Activated CD4-positive, alpha-beta memory T cell treated with anti-CD3 and anti-CD28 coated beads for 36 hours (primary cell): ENCODE measurements around the gene CD6. TPM values are rescaled to one million over a fixed set of nuclear protein-coding genes. Genes with fewer than 3 reads are reported as not detected.

ENCODE experiments used
- CTCF ChIA-PET: fragments of 350-600 bp; sonication (Branson Sonifier 250); formaldehyde crosslinking; loops from one replicate; lab custom pipeline; 2021; ENCODE audit warnings: antibody characterized with exemption, inconsistent platforms; lab: Charles Lee
- POLR2A ChIA-PET: fragments of 350-600 bp; sonication (Branson Sonifier 250); formaldehyde crosslinking; loops from one replicate; lab custom pipeline; 2021; ENCODE audit warnings: antibody characterized with exemption; lab: Charles Lee
- DNase-seq: peaks from one replicate; pipeline ENCODE4 v3.0.0-alpha.2; 2020
- H3K27ac Mint-ChIP-seq: one replicate; pipeline ENCODE4 v1.8.0; 2021; ENCODE audit warnings: mixed read lengths
- H3K27me3 Mint-ChIP-seq: one replicate; pipeline ENCODE4 v1.8.0; 2021; ENCODE audit warnings: mixed read lengths
- H3K36me3 Mint-ChIP-seq: one replicate; pipeline ENCODE4 v1.8.0; 2021; ENCODE audit warnings: mixed read lengths
- H3K4me1 Mint-ChIP-seq: one replicate; pipeline ENCODE4 v1.8.0; 2021; ENCODE audit warnings: low read depth, mixed read lengths
- H3K4me3 Mint-ChIP-seq: one replicate; pipeline ENCODE4 v1.8.0; 2021; ENCODE audit warnings: mild to moderate bottlenecking, mixed read lengths
- H3K9me3 Mint-ChIP-seq: one replicate; pipeline ENCODE4 v1.8.0; 2021; ENCODE audit warnings: mixed read lengths
- intact Hi-C: fragments of 100-400 bp; cut with micrococcal nuclease; formaldehyde crosslinking; loops from one replicate; pipeline ENCODE4 v1.15.1; 2023
- total RNA-seq, 2 experiments: library from RNA; stranded (reverse); gene quantifications; one replicate each; pipeline ENCODE4 v1.2.3, GENCODE V29; 2021

CD6 gene
- total RNA-seq, 2 experiments from 2014 or later, result 271 to 279 TPM

- intact Hi-C loops, result no loop called here
- H3K9me3 Mint-ChIP-seq, result no peaks in the 10 kb centered on the region
- H3K27me3 Mint-ChIP-seq, result no peaks in the 10 kb centered on the region
- CTCF ChIA-PET, result no interaction called here
- no peak overlapping the region for H3K4me3 Mint-ChIP-seq
- DNase-seq, result no peak
- POLR2A ChIA-PET, result no interaction called here
- H3K4me1 Mint-ChIP-seq, result peaks cover 4% of the 10 kb centered on the region
- H3K36me3 Mint-ChIP-seq, result no peaks in the 10 kb centered on the region
- H3K27ac Mint-ChIP-seq, result no peak overlapping the region
Observed at GRCh38 chr11:60936467-60937143, 34.9 kb upstream of the CD6 start.

- Mint-ChIP-seq H3K27ac (no peak overlapping the region), H3K27me3 (no peaks in the 10 kb centered on the region), H3K4me3 (no peak overlapping the region), H3K36me3 (no peaks in the 10 kb centered on the region), H3K9me3 (no peaks in the 10 kb centered on the region), H3K4me1 (peaks cover 4% of the 10 kb centered on the region)
- intact Hi-C loops, result no loop called here
- CTCF ChIA-PET, result no interaction called here
- DNase-seq, result no peak
- POLR2A ChIA-PET, result no interaction called here
Observed at GRCh38 chr11:60937144-60937527, 34.3 kb upstream of the CD6 start.

GRCh38 chr11:60937811-60938210 is 33.7 kb upstream of the CD6 start:
- Mint-ChIP-seq H3K27me3 (no peaks in the 10 kb centered on the region), H3K4me3 (no peak overlapping the region), H3K36me3 (no peaks in the 10 kb centered on the region), H3K9me3 (no peaks in the 10 kb centered on the region), H3K4me1 (peaks cover 4% of the 10 kb centered on the region), H3K27ac (no peak overlapping the region)
- POLR2A ChIA-PET, result no interaction called here
- DNase-seq, result no peak
- intact Hi-C loops, result no loop called here
- CTCF ChIA-PET, result no interaction called here

- POLR2A ChIA-PET, result no interaction called here
- H3K36me3 Mint-ChIP-seq, result no peaks in the 10 kb centered on the region
- peaks cover 4% of the 10 kb centered on the region for H3K4me1 Mint-ChIP-seq
- no peak overlapping the region for H3K4me3 Mint-ChIP-seq
- no peak overlapping the region for H3K27ac Mint-ChIP-seq
- CTCF ChIA-PET, result no interaction called here
- intact Hi-C loops, result no loop called here
- H3K27me3 Mint-ChIP-seq, result no peaks in the 10 kb centered on the region
- H3K9me3 Mint-ChIP-seq, result no peaks in the 10 kb centered on the region
- no peak for DNase-seq
Observed at GRCh38 chr11:60938500-60938899, 33.0 kb upstream of the CD6 start.

DNA sequence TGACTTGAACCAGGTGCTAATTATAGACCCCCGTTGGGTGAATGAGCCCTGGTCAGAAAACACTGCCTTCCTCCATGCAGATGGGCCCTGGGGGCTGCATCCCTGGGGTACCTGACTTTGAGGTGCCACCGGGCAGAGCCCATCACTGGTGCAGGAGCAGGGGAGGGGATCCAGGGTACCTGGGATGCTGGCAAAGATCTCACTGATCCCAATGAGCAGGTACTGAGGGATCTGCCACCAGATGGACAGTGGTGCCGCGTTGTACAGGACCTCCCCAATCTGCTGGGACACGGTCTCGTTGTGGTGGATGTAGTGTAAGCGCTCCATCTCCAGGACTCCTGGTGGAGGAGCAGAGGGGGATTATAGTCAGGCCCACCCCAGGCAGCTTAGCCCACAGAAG is 32.2 kb upstream of the CD6 start:
- Mint-ChIP-seq H3K36me3 (no peaks in the 10 kb centered on the region), H3K27me3 (peaks cover 2% of the 10 kb centered on the region), H3K9me3 (no peaks in the 10 kb centered on the region), H3K4me3 (no peak overlapping the region), H3K27ac (no peak overlapping the region), H3K4me1 (peaks cover 4% of the 10 kb centered on the region)
- ChIA-PET CTCF (interaction anchor here (1.7 kb wide), 1 partner anchor 249 kb away, joined by 3 read pairs; no protein-coding TSS in a partner anchor), POLR2A (interaction anchor here (0.7 kb wide), 1 partner anchor 189 kb away, joined by 3 read pairs; no protein-coding TSS in a partner anchor)
- no peak for DNase-seq
- intact Hi-C loops, result no loop called here

DNA sequence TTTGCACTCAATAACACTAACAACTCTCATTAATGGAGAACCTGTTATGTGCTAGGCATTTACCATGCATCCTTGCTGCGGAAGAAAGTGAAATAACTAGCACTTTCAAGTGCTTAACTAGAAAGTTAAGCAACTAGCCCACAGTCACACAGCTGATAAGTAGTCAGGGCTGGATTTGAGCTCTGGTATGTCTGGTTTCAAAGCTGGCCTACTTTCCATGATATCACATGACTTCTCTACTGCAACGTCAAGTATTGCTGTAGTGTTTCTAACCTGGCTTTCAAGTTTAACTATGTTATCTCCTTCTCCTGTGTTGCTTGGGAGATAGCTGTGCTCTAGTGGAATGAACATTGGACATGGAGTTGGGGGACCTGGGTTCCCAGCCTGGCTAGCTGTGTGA is 31.6 kb upstream of the CD6 start:
- Mint-ChIP-seq H3K27me3 (peaks cover 3% of the 10 kb centered on the region), H3K4me1 (peaks cover 4% of the 10 kb centered on the region), H3K4me3 (no peak overlapping the region), H3K9me3 (no peaks in the 10 kb centered on the region), H3K27ac (no peak overlapping the region), H3K36me3 (no peaks in the 10 kb centered on the region)
- CTCF ChIA-PET, result interaction anchor here (0.7 to 1.7 kb wide), 3 partner anchors 10 to 248 kb away, joined by 3 read pairs; no protein-coding TSS in a partner anchor
- intact Hi-C loops, result no loop called here
- no peak for DNase-seq
- POLR2A ChIA-PET, result interaction anchor here (0.7 to 1.4 kb wide), 2 partner anchors 32 to 189 kb away, joined by 3 read pairs; partner anchors contain the start of gene CD6

GRCh38 chr11:60941371-60942119 is 29.9 kb upstream of the CD6 start:
- Mint-ChIP-seq H3K4me3 (no peak overlapping the region), H3K27ac (no peak overlapping the region), H3K27me3 (peaks cover 3% of the 10 kb centered on the region), H3K4me1 (peaks cover 4% of the 10 kb centered on the region), H3K9me3 (no peaks in the 10 kb centered on the region), H3K36me3 (no peaks in the 10 kb centered on the region)
- DNase-seq, result no peak
- ChIA-PET POLR2A (no interaction called here), CTCF (interaction anchor here (0.6 kb wide), 1 partner anchor 163 kb away, joined by 3 read pairs; no protein-coding TSS in a partner anchor)
- intact Hi-C loops, result no loop called here

GRCh38 chr11:60942219-60942618 is 29.3 kb upstream of the CD6 start:
- no peak overlapping the region for H3K4me3 Mint-ChIP-seq

DNA sequence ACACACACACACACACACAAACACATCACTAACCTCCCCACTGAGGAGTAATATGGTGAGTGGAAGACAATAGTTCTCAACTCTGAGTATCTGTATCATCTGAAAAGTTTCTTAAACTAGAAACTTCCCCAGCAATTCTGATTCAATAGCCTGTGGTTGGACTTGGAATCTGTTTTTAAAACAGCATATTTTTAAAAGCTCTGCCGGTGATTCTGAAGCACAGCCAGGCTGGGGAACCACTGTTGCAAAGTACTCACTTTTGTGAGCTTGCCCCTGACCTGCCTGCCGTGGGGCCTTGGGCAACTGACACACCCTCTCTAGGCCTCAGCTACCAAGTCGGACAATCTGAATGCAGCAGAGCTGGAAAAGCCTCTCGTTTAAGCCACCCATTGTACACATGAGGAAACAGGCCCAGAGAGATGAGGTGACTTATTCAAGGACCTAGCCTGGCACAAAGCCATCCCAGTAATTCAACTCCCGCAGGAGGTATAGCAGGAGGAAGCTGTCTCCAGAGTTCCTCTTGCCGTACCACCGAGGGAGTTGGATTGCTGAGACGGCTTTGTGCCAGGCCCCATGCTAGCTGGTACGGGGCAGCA is 28.4 kb upstream of the CD6 start:
- ChIA-PET CTCF (no interaction called here), POLR2A (no interaction called here)
- Mint-ChIP-seq H3K36me3 (no peaks in the 10 kb centered on the region), H3K9me3 (no peaks in the 10 kb centered on the region), H3K4me3 (no peak overlapping the region), H3K27me3 (peaks cover 3% of the 10 kb centered on the region), H3K27ac (no peak overlapping the region), H3K4me1 (peaks cover 4% of the 10 kb centered on the region)
- DNase-seq, result no peak
- intact Hi-C loops, result no loop called here

More at GRCh38 chr11:60942219-60942618, 29.3 kb upstream of the CD6 start:
- H3K9me3 Mint-ChIP-seq, result no peaks in the 10 kb centered on the region
- DNase-seq, result no peak
- H3K4me1 Mint-ChIP-seq, result peaks cover 4% of the 10 kb centered on the region
- ChIA-PET CTCF (no interaction called here), POLR2A (no interaction called here)
- peaks cover 3% of the 10 kb centered on the region for H3K27me3 Mint-ChIP-seq
- no peak overlapping the region for H3K27ac Mint-ChIP-seq
- intact Hi-C loops, result no loop called here
- H3K36me3 Mint-ChIP-seq, result no peaks in the 10 kb centered on the region

DNA sequence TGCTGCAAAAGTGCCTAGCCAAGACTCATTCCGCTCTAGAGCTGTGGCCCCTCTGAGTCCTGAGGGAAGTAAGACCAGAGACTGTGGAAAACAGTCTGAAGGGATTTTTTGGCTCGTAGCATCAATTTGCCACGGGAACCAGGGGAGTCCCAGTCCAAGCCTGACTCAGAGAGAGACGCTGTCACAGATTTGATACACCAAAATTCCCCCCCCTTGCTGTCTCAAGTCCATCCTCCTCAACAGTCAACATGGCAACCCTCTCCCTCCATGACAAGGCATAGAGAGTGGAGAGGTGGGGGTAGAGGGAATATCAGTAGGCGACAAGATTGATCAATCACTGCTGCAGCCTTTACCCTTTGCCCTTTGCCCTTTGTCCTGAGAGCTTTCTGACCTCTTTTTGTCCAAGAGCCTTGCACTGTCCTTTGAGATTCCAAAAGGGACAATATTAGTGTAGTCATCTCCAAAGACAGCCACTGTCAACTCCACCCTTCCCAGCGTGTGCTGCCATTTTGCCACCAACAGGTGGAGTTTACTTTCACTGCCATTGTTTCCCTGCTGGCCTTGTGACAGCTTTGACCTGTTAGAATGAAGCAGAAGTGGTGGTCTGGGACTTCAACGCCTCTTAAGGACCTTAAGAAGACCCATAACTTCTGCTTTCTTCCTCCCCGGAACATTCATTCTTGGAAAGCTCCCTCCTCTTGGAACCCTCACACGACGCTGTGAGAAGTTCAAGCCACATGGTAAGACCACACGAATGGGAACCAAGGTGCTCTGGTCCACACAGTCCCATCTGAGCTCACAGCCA is 26.8 kb upstream of the CD6 start:
- POLR2A ChIA-PET, result no interaction called here
- H3K27ac Mint-ChIP-seq, result no peak overlapping the region
- peaks cover 7% of the 10 kb centered on the region for H3K27me3 Mint-ChIP-seq
- no peaks in the 10 kb centered on the region for H3K9me3 Mint-ChIP-seq
- H3K36me3 Mint-ChIP-seq, result no peaks in the 10 kb centered on the region
- intact Hi-C loops, result no loop called here
- H3K4me1 Mint-ChIP-seq, result peaks cover 4% of the 10 kb centered on the region
- CTCF ChIA-PET, result interaction anchor here (0.9 to 1.7 kb wide), 2 partner anchors 26 to 114 kb away, joined by 3 to 8 read pairs; partner anchors contain the start of gene CD6
- DNase-seq, result no peak
- H3K4me3 Mint-ChIP-seq, result no peak overlapping the region

GRCh38 chr11:60945295-60945667 is 26.2 kb upstream of the CD6 start:
- Mint-ChIP-seq H3K27ac (no peak overlapping the region), H3K4me1 (no peaks in the 10 kb centered on the region), H3K27me3 (peaks cover 10% of the 10 kb centered on the region), H3K9me3 (no peaks in the 10 kb centered on the region), H3K4me3 (no peak overlapping the region), H3K36me3 (no peaks in the 10 kb centered on the region)
- intact Hi-C loops, result no loop called here
- POLR2A ChIA-PET, result no interaction called here
- CTCF ChIA-PET, result interaction anchor here (0.6 to 1.7 kb wide), 4 partner anchors 18 to 114 kb away, joined by 3 to 8 read pairs (median 4); partner anchors contain the start of gene CD6
- DNase-seq, result no peak
